H9 (cell line): ENCODE data around the gene ESPL1. TPM values are rescaled to one million over a fixed set of nuclear protein-coding genes. Genes with fewer than 3 reads are reported as not detected.

ENCODE experiments used
- DNase-seq: peaks from one replicate; pipeline ENCODE4 v3.0.0-alpha.2; 2017
- H2AFZ ChIP-seq: one replicate; pipeline ENCODE4 v1.6.1; 2013; ENCODE audit warnings: mild to moderate bottlenecking, low read length, control low read depth, moderate library complexity
- H2AK5ac ChIP-seq: 2 replicates; pipeline ENCODE4 v1.6.1; 2013; ENCODE audit warnings: low read length, control low read depth, mixed read lengths; ENCODE audit not compliant: insufficient read length
- H2BK120ac ChIP-seq: one replicate; pipeline ENCODE4 v1.6.1; 2013; ENCODE audit warnings: low read depth, mild to moderate bottlenecking, low read length, control low read depth, inconsistent platforms; ENCODE audit not compliant: poor library complexity, severe bottlenecking
- H2BK12ac ChIP-seq: 2 replicates; pipeline ENCODE4 v1.6.1; 2013; ENCODE audit warnings: low read length, control low read depth, mixed read lengths, low read depth; ENCODE audit not compliant: insufficient read length
- H2BK15ac ChIP-seq: 2 replicates; pipeline ENCODE4 v1.6.1; 2013; ENCODE audit warnings: low read depth, low read length, control low read depth
- H2BK20ac ChIP-seq: one replicate; pipeline ENCODE4 v1.6.1; 2013; ENCODE audit warnings: low read depth, mild to moderate bottlenecking, low read length, control low read depth, inconsistent platforms; ENCODE audit not compliant: poor library complexity, severe bottlenecking
- H2BK5ac ChIP-seq: 2 replicates; pipeline ENCODE4 v1.6.1; 2013; ENCODE audit warnings: low read length, control low read depth, mixed read lengths; ENCODE audit not compliant: insufficient read length
- H3K14ac ChIP-seq: 2 replicates; pipeline ENCODE4 v1.6.1; 2013; ENCODE audit warnings: low read length, control low read depth; ENCODE audit not compliant: insufficient read depth
- H3K18ac ChIP-seq: 2 replicates; pipeline ENCODE4 v1.6.1; 2013; ENCODE audit warnings: low read depth, mild to moderate bottlenecking, mixed read lengths, low read length, control low read depth; ENCODE audit not compliant: insufficient read length
- H3K23ac ChIP-seq: 2 replicates; pipeline ENCODE4 v1.6.1; 2013; ENCODE audit warnings: low read length, control low read depth, mixed read lengths, low read depth; ENCODE audit not compliant: insufficient read length
- H3K23me2 ChIP-seq: 2 replicates; pipeline ENCODE4 v1.6.1; 2013; ENCODE audit warnings: low read depth, mild to moderate bottlenecking, mixed read lengths, low read length, control low read depth; ENCODE audit not compliant: insufficient read length, poor library complexity, severe bottlenecking
- H3K27ac ChIP-seq: 2 replicates; pipeline ENCODE4 v1.5.1; 2013; ENCODE audit warnings: low read length, control low read depth, mixed read lengths, low read depth; ENCODE audit not compliant: insufficient read length
- H3K27me3 ChIP-seq: 2 replicates; pipeline ENCODE4 v1.6.1; 2013; ENCODE audit warnings: low read length, control low read depth, inconsistent platforms; ENCODE audit not compliant: insufficient read depth
- H3K4ac ChIP-seq: 2 replicates; pipeline ENCODE4 v1.6.1; 2013; ENCODE audit warnings: low read depth, mild to moderate bottlenecking, control low read depth, inconsistent platforms, low read length, moderate library complexity
- H3K4me1 ChIP-seq: 2 replicates; pipeline ENCODE4 v1.6.1; 2013; ENCODE audit warnings: low read length, control low read depth, inconsistent platforms; ENCODE audit not compliant: insufficient read depth
- H3K4me2 ChIP-seq: 2 replicates; pipeline ENCODE4 v1.6.1; 2013; ENCODE audit warnings: low read length, control low read depth, mixed read lengths; ENCODE audit not compliant: insufficient read length, insufficient read depth
- H3K56ac ChIP-seq: 2 replicates; pipeline ENCODE4 v1.6.1; 2013; ENCODE audit warnings: low read depth, mild to moderate bottlenecking, mixed read lengths, low read length, control low read depth; ENCODE audit not compliant: insufficient read length
- H3K79me1 ChIP-seq: 2 replicates; pipeline ENCODE4 v1.6.1; 2013; ENCODE audit warnings: low read depth, mild to moderate bottlenecking, moderate library complexity, low read length, control low read depth, inconsistent platforms; ENCODE audit not compliant: insufficient read depth, poor library complexity, severe bottlenecking
- H3K79me2 ChIP-seq: 2 replicates; pipeline ENCODE4 v1.6.1; 2013; ENCODE audit warnings: low read length, control low read depth, inconsistent platforms; ENCODE audit not compliant: insufficient read depth
- H3K9ac ChIP-seq: 2 replicates; pipeline ENCODE4 v1.6.1; 2013; ENCODE audit warnings: low read length, control low read depth, mixed read lengths; ENCODE audit not compliant: insufficient read length; ENCODE audit errors: extremely low read depth
- H3K9me3 ChIP-seq: one replicate; pipeline ENCODE4 v1.6.1; 2013; ENCODE audit warnings: low read depth, low read length, inconsistent platforms; ENCODE audit not compliant: control insufficient read depth
- H3T11ph ChIP-seq: one replicate; pipeline ENCODE4 v1.6.1; 2013; ENCODE audit warnings: mild to moderate bottlenecking, low read length, control low read depth, inconsistent platforms
- H4K20me1 ChIP-seq: one replicate; pipeline ENCODE4 v1.6.1; 2013; ENCODE audit not compliant: control insufficient read depth, insufficient read length, insufficient read depth
- H4K5ac ChIP-seq: 2 replicates; pipeline ENCODE4 v1.6.1; 2013; ENCODE audit warnings: low read depth, mild to moderate bottlenecking, mixed read lengths, low read length, control low read depth; ENCODE audit not compliant: insufficient read length
- H4K8ac ChIP-seq: replicated peaks from 2 replicates; pipeline ENCODE4 v1.6.1; 2013; ENCODE audit warnings: low read length, control low read depth, mixed read lengths, low read depth; ENCODE audit not compliant: insufficient read length
- H4K91ac ChIP-seq: 2 replicates; pipeline ENCODE4 v1.6.1; 2013; ENCODE audit warnings: low read depth, mild to moderate bottlenecking, moderate library complexity, mixed read lengths, low read length, control low read depth; ENCODE audit not compliant: insufficient read length
- H3K27ac Mint-ChIP-seq, 3 experiments: 2 replicates in 2 of 3; 3 replicates in 1 of 3; pipeline ENCODE4 v1.8.0; 2020 to 2021; ENCODE audit warnings: mixed read lengths in 3 of 3, mild to moderate bottlenecking in 1 of 3, moderate library complexity in 1 of 3
- H3K27me3 Mint-ChIP-seq: 2 replicates; pipeline ENCODE4 v1.8.0; 2021; ENCODE audit warnings: low read depth, mild to moderate bottlenecking, moderate library complexity, mixed read lengths
- H3K36me3 Mint-ChIP-seq, 3 experiments: 2 replicates in 2 of 3; 3 replicates in 1 of 3; pipeline ENCODE4 v1.8.0; 2020 to 2021; ENCODE audit warnings: low read depth in 3 of 3, mixed read lengths in 3 of 3; ENCODE audit not compliant: insufficient read depth in 1 of 3
- H3K4me1 Mint-ChIP-seq, 2 experiments: 2 replicates each; pipeline ENCODE4 v1.8.0; 2020; ENCODE audit warnings: mixed read lengths in 2 of 2
- H3K4me3 Mint-ChIP-seq, 2 experiments: 2 replicates in 1 of 2; 3 replicates in 1 of 2; pipeline ENCODE4 v1.8.0; 2020 to 2021; ENCODE audit warnings: mild to moderate bottlenecking in 2 of 2, mixed read lengths in 2 of 2, moderate library complexity in 1 of 2
- H3K9me3 Mint-ChIP-seq, 2 experiments: 2 replicates in 1 of 2; 3 replicates in 1 of 2; pipeline ENCODE4 v1.8.0; 2020; ENCODE audit warnings: mild to moderate bottlenecking in 2 of 2, mixed read lengths in 2 of 2, moderate library complexity in 1 of 2
- WGBS: extraction: QIAGEN DNeasy Blood & Tissue Kit; methylation state at CpG from one replicate; pipeline ENCODE4 v1.1.7; 2013; ENCODE audit warnings: missing lambda C conversion rate, low lambda C conversion rate, mixed read lengths; ENCODE audit not compliant: insufficient read length; ENCODE audit errors: extremely low coverage; 5-methylcytosine and 5-hydroxymethylcytosine counted together
- total RNA-seq: library from RNA; stranded (reverse); gene quantifications from 2 replicates; pipeline ENCODE4 v1.2.1, GENCODE V29; 2021
- TF ChIP-seq, protein P1 (sequence below): fragments of 200-600 bp; sonication (generic); conservative IDR thresholded peaks from 3 replicates; pipeline ENCODE4 v1.8.0; 2021; ENCODE audit warnings: antibody characterized with exemption, mild to moderate bottlenecking

Gene ESPL1
- total RNA-seq, 1 experiment from 2014 or later = 43.2 TPM

DNA sequence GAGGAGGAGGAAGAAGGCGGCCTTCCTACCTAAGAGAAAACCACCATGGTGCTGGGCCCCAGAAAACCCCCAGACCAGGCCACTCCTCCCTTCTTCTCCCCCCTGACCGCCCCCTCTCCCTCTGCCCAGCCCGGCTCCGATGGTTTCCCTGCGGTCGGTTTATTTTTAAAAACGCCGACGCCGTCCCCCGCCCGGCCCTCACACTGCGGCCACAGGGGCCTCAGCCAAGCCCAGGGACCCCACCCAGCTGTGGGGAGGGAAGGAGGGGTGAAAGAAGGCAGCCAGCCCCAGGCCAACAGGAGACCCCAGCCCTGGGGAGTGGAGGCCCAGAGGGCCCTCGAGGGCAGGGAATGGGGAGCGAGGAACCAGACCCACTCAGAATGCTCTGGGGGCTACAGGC, 64.6 kb downstream of the ESPL1 start:
- Histone ChIP-seq H2AK5ac (no peak overlapping the region), H4K5ac (no peak overlapping the region), H2AFZ (no peak overlapping the region), H4K91ac (no peak overlapping the region), H3K14ac (no peak overlapping the region), H4K20me1 (no peaks in the 10 kb centered on the region), H2BK20ac (no peak overlapping the region), H3K4me2 (no peak overlapping the region), H3K56ac (no peak overlapping the region), H3K27me3 (peaks cover 5% of the 10 kb centered on the region), H2BK120ac (no peak overlapping the region), H3K9me3 (no peaks in the 10 kb centered on the region), H3K79me2 (no peaks in the 10 kb centered on the region), H3K4ac (no peak overlapping the region), H3K18ac (no peak overlapping the region), H2BK15ac (no peak overlapping the region), H3K27ac (no peak overlapping the region), H3K23me2 (no peaks in the 10 kb centered on the region), H3K4me1 (no peaks in the 10 kb centered on the region; the same call in 1 of the 2 replicates), H2BK12ac (no peak overlapping the region), H4K8ac (no peak overlapping the region), H3T11ph (no peak overlapping the region), H3K23ac (no peak overlapping the region), H3K79me1 (no peaks in the 10 kb centered on the region), H3K9ac (no peak overlapping the region), H2BK5ac (no peak overlapping the region)
- no peak for DNase-seq
- no peak overlapping the region for H3K27ac Mint-ChIP-seq
- peaks cover 78% of the 10 kb centered on the region for H3K27me3 Mint-ChIP-seq
- no peaks in the 10 kb centered on the region for H3K36me3 Mint-ChIP-seq
- no peaks in the 10 kb centered on the region for H3K9me3 Mint-ChIP-seq
- peaks cover 12 to 25% of the 10 kb centered on the region in 2 experiments for H3K4me1 Mint-ChIP-seq
- TF ChIP-seq, protein P1, sequence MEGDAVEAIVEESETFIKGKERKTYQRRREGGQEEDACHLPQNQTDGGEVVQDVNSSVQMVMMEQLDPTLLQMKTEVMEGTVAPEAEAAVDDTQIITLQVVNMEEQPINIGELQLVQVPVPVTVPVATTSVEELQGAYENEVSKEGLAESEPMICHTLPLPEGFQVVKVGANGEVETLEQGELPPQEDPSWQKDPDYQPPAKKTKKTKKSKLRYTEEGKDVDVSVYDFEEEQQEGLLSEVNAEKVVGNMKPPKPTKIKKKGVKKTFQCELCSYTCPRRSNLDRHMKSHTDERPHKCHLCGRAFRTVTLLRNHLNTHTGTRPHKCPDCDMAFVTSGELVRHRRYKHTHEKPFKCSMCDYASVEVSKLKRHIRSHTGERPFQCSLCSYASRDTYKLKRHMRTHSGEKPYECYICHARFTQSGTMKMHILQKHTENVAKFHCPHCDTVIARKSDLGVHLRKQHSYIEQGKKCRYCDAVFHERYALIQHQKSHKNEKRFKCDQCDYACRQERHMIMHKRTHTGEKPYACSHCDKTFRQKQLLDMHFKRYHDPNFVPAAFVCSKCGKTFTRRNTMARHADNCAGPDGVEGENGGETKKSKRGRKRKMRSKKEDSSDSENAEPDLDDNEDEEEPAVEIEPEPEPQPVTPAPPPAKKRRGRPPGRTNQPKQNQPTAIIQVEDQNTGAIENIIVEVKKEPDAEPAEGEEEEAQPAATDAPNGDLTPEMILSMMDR = no peak
- WGBS = no CpG with 5 or more reads among the region's 15 CpGs
- H3K4me3 Mint-ChIP-seq = no peak overlapping the region
